Subcutaneous adipose tissue (tissue), 4 donors: ENCODE measurements around the gene IGSF5. TPM values are rescaled to one million over a fixed set of nuclear protein-coding genes. Genes with fewer than 3 reads are reported as not detected.

Source experiments
- total RNA-seq, 4 donors: library from RNA; depleted of rRNA; stranded (reverse); fragments of >200 nt; gene quantifications; one replicate each; pipeline ENCODE4 v1.1.0, GENCODE V29; 2016
- TF ChIP-seq, protein P1 (sequence below): fragments of 450-650 bp; IDR thresholded peaks from one replicate; pipeline ENCODE4 v1.5.1; 2016; ENCODE audit warnings: low read depth, mild to moderate bottlenecking, control low read depth, antibody characterized with exemption, moderate library complexity

The IGSF5 gene
- total RNA-seq, 4 donors from 2014 or later: 0.22 TPM; not detected in 3

DNA sequence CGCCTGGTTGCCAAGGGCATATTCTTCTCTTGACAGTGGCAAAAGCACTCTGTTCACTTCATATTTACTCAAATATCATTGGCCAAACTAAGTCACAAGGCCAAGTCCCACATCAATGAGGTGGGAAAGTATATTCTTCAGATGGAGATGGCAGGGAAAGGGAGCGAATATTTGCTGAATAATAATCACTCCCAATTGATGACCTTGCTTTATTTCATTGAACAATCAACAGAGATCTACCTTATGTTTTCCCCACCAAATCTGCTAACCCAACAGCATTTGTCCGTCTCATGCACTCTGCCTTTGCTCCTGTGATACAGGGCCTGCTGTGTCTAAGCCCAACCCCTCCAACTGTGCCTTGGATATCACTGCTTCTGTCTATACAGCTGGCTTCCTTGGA is 77.1 kb downstream of the IGSF5 start:
- TF ChIP-seq, protein P1, sequence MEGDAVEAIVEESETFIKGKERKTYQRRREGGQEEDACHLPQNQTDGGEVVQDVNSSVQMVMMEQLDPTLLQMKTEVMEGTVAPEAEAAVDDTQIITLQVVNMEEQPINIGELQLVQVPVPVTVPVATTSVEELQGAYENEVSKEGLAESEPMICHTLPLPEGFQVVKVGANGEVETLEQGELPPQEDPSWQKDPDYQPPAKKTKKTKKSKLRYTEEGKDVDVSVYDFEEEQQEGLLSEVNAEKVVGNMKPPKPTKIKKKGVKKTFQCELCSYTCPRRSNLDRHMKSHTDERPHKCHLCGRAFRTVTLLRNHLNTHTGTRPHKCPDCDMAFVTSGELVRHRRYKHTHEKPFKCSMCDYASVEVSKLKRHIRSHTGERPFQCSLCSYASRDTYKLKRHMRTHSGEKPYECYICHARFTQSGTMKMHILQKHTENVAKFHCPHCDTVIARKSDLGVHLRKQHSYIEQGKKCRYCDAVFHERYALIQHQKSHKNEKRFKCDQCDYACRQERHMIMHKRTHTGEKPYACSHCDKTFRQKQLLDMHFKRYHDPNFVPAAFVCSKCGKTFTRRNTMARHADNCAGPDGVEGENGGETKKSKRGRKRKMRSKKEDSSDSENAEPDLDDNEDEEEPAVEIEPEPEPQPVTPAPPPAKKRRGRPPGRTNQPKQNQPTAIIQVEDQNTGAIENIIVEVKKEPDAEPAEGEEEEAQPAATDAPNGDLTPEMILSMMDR: no peak

DNA sequence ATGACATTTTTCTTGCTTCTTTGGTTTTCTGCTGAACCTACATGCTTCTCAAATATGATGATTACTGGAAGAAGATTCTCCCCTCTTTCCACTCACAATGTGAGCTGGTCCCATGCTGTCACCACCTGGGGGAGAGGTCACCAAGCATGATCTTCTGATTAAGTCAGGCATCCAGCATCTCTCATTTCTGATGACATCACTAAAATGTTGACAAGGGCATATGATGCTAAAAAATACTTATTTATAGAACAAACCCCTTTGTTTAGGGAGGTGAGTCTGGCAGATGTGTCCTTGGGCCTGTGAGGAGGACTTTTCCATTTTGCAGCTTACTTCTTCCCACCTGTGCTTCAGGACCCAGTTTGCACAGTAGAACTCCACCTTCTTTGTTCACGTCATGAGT is 80.3 kb downstream of the IGSF5 start:
- TF ChIP-seq, protein P1: no peak

DNA sequence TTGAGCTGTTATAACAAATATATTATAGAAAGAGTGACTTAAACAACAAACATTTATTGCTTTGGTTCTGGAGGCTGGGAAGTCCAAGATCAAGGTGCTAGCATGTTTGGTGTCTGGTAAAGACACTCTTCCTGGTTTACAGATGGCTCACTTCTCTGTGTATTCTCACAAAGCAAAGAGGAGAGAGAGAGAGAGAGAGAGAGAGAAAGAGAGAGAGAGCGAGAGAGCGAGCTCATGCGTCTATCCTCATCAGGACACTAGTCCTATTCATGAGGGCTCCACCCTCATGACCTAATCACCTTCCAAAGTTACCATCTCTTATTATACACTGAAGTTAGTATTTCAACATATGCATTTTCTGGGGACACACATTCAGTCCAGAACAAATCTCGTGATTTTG is 89.6 kb downstream of the IGSF5 start:
- TF ChIP-seq, protein P1: no peak

DNA sequence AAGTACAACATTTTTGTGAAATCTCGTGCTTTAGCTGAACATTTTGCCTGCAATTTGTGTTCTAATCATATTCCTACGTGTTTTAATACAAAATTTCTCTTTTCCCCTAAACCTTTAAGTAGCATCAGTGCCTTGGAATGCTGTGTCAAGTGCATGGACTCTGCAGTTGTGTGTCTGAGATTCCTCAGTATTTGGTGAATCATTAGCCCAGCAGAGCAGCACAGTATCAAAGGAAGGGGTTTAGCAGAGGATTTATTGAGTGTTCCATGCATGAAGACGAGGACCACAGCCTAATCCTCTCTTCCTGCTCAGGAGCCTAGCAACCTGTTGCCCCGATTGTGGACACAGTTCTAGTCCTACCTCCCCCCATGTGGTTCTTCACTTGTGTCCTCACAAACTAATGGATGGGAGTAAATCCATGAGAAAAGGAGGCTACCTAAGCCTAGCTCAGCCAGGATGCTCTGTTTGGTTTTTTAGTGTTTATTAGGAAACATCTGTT is 92.9 kb downstream of the IGSF5 start:
- TF ChIP-seq, protein P1: no peak

DNA sequence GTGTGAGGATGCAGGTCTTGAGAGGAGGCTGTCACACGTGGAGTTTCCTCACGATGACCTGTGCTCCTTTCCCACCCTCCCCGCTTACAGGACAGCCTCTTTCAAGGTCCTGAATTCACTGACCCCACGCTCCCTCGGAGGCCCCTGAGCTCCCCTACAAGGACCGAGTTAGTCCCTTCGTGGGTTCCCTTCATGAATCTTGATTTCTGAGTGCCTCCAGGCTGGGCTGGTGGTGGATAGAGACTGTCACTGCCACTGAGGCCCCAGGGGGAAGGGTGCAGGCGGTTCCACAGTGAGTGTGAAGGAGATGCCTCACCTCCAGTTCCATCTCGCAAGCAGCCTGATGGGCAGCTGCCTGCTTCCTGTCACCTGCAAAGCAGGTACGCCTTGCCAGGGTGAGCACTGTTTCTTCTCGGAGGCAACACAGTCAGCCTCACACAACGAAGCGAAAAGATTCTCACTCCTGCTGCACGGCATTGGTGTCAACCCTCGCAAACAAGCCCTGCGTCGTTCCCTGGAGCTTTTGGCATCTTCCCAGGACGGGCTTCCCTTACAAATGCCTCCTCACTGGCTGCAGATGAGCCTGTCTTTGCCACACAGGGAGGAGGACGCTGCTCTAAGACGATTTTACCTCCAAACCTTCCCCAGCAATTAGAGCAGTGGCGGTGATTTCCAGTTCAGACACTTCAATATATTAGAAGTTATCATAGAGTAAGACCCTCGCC is 95.6 kb downstream of the IGSF5 start:
- TF ChIP-seq, protein P1: no peak

DNA sequence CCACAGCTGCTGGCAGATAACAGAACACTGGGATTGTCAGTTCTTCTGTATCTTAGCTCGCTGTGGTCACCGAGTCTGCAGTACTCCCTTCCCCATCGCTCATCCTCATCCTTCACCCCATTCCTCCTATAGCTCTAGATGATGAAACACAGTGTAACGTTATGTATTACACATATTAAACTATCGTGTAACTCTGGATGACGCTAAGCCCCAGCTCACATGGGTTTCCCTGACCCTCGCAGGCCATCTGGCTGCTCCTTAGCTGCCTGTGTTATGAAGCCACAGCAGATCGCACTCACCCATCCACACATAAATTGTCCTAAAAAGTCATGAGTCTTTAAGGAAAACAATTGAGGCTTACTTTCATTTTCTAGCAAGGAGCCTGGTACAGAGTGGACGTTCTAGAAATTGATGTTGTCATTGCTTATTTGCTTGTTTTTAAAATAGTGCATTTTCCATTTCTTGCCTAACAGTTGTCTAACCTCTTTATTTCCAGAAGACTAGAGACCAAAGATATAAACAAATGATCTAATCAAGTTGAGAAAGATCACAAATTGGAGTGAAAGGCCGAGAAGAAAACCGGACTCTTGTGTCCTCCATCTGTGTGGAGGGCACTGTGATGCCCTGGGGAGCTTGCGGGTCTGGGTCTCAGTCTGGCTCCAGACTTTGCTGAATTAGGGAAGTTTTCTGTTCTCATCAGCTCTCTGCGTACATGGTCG is 97.9 kb downstream of the IGSF5 start:
- TF ChIP-seq, protein P1: no peak

DNA sequence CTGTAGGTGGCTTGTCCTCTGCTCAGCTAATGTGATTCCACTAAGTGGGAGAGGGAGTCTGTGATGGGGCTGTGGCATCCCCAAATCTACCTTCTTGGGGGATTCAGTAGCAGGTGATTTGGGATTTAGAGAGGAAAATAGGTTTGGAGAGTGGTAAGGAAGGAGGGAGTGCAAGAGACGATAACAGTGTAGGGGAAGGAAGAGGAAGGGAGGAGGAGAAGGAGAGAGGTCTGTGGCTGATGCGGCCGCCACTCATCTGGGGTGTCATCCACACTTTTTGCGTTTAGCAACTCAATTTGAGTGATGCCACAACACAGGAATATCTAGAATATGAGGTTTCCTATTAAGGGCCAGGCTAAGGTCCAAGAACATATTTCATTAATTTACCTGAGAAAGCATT is 98.5 kb downstream of the IGSF5 start:
- TF ChIP-seq, protein P1: no peak
